Pons (tissue), 1 donor: ENCODE data around the gene FOXO3.

Experiments used
- DNase-seq: peaks from one replicate; pipeline ENCODE4 v3.0.0-alpha.2; 2016; ENCODE audit warnings: low spot score

FOXO3 gene

DNA sequence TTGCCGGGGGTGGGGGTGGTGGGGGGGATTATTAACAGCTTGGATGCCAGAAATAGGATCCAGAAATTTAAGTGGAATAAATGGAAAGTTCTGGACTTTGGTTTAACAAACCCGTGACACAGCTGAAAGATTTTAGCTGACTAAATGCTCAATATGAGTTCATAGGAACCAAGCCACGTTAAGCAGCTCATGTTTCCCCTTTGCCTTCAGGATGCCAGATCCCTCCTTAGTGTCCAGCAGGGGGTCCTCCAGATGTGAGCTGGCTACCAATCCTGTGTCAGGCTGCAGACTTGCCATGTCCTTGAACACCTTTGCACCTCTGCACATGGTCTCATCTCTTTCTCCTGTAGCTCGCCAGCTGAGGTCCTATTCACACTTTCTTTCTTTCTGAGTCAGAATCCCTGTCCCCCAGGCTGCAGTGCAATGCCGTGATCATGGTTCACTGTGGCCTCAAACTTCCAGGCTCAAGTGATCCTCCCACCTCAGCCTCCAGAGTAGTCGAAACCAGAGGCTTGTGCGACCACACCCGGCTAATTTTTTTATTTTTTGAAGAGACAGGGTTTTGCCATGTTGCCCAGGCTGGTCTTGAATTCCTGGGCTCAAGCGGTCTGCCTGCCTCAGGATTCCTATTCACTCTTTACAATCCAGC is 154.2 kb downstream of the FOXO3 start:
- no peak for DNase-seq

DNA sequence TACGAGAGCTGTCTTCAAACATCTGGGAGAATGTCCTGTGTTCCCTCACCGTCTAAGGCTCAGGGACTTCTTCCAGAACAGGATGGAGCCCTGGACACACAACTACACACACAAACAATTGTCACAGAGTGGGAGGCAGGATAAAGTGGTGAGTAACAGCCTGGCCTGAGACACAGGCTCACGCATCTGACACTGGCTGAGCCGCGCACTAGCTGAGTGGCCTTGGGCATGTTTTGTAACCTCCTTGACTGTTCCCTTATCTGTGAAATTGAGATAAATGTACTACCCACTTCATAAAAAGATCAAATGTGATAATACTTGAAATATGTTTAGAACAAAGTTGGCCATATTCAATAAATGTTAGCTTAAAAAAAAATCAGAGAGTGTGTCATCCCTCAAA is 155.1 kb downstream of the FOXO3 start:
- no peak for DNase-seq

GRCh38 chr6:108716801-108717791 is 156.4 kb downstream of the FOXO3 start:
- no peak for DNase-seq

- DNase-seq, result no peak
Measured at GRCh38 chr6:108719477-108719876, 158.8 kb downstream of the FOXO3 start.

- DNase-seq, result no peak
Measured at GRCh38 chr6:108720827-108721226, 160.1 kb downstream of the FOXO3 start.

GRCh38 chr6:108721286-108721685 is 160.6 kb downstream of the FOXO3 start:
- DNase-seq, result no peak

DNA sequence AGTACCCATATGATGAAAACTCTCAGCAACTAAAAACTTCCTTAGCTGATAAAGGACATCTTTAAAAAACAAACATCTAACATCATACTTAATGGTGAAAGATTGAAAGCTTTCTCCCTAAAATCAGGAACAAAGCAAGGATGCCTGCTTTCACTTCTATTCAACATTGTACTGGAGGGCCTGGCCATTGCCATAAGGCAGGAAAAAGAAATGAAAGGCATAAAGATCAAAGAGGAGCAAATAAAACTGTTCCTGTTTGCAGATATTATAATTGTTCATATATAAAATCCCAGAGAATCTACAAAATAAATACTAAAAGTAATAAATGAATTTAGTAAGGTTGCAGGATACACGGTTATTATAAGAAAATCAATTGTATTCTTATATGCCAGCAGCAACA is 162.9 kb downstream of the FOXO3 start:
- DNase-seq, result no peak

GRCh38 chr6:108726726-108727339 is 166.1 kb downstream of the FOXO3 start:
- no peak for DNase-seq

- DNase-seq, result no peak
Measured at GRCh38 chr6:108727966-108728730, 167.4 kb downstream of the FOXO3 start.

DNA sequence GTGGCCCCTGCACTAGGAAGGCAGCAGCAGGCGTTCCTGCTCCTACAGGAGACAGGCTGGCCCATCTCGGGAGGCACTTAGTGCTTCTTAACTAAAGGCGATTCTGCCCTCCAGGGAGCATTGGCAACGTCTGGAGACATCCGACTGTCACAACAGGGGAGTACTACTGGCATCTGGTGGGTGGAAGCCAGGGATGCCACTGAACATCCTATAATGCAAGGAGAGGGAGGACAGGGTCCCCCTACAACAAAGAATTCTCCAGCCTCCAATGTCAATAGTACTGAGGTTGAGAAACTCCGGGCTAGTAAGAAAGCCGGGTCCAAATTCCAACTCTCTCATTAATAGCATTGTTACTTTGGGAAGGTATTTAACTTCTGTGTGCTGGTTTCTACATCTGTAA is 168.1 kb downstream of the FOXO3 start:
- DNase-seq, result no peak

DNA sequence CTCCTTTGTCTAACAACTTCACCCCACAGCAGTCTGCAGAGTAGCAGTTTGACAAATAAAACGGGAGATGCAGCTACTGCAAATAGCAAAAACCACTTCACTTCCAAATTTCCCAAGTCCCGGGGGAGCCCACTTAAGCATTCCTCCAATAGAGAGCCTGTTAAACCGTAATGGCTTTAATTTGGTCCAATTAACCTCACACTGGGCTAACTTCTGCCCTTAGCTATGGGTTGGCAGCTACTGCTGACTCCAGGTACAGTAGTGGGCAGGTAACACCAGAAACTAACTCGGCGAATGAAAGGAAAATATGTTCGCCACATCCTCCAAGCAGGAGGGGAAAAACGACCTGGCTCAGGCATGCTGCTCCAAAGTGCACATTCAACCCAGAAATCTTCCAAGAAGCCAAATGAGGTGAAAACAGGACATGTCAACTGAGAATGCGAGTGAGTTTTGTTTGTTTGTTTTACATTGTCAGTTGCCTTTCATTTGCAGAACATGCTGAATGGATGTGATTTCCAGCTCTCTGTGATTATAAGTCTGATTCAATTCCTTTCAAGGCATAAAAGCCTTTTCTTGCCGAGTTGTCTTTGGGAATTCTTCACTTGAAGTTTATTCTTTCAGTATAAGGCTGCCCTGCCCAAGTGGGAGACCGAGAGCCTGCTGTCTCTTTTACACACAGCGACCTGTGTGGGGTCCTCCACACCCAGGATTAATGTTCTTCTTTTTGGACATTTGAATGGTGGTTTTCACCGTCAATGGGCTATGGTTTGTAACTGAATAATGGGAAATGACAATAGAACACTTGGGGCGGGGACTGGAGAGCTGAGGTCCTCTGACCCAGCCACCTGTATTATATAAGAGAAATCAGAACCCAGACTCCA is 170.2 kb downstream of the FOXO3 start:
- no peak for DNase-seq

DNA sequence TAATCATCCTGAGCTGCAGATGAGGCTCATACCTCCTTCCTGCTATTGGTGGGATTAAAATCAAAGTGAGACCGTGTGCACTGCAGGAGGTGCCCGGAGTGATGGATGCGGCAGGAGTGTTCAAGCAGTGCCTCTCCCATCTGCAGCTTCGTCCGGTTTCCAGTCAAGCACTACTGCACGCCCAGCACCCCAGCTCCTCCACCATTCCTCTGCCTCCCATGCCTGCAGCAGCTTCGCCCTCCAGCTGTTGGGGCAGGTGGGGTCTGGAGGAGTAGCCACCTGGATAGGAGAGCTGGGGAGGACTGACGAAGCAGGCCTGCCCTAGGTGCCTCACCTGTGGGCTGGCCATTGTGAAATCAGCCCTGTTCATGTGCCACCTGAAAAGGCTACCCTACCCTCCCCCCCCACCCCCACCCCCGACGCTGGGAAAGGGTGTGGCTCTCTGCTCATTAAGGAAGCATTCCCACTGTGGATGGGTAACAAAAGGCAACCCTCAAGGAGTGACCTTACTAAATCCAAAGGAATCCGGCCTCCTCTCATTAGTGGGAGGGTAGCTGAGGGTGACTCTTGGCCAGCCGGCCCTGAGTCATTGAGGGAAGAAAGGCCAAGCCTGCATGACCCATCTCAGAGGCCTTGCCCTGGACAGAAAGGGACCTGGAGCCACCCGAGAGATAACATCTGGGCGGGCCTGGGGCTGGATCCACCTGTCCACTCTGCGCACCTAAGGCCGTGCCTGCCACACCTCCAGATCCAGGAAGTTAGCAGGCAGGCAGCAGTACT is 171.6 kb downstream of the FOXO3 start:
- DNase-seq, result no peak

DNA sequence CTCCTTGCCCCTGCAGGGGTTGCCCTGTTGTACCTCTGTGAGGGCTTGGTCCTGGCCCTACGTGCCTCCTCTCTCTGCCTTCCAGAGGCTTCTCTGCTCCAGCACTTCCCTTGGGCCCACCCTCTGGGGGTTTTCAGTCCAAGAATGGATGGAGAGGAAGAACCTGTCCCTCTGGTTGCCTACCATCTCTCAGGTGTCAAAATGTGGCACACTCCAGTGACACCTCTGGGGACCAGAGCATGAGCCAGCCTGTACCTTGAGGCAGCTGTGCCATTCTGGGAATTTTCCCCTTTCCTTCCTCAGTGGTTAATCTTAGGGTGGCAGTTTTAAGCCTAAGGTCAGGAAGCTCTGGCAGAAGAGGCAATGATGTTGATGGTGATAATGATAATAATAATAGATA is 172.3 kb downstream of the FOXO3 start:
- no peak for DNase-seq

- DNase-seq, result no peak
Measured at GRCh38 chr6:108733706-108734265, 173.1 kb downstream of the FOXO3 start.
